IPS-11a (cell line): ENCODE data around the gene EML1.

ENCODE experiments used
- H3K4me3 ChIP-seq: one replicate; pipeline ENCODE4 v1.5.1; 2013; ENCODE audit warnings: low read depth, low read length, control low read depth

EML1 gene

GRCh38 chr14:99803106-99803775, 10.0 kb downstream of the EML1 start:
- no peak overlapping the region for H3K4me3 ChIP-seq

GRCh38 chr14:99803803-99804202, 10.6 kb downstream of the EML1 start:
- H3K4me3 ChIP-seq = no peak overlapping the region

GRCh38 chr14:99805757-99806439, 12.7 kb downstream of the EML1 start:
- no peak overlapping the region for H3K4me3 ChIP-seq

GRCh38 chr14:99806836-99807235, 13.6 kb downstream of the EML1 start:
- H3K4me3 ChIP-seq = no peak overlapping the region

GRCh38 chr14:99807413-99808153, 14.4 kb downstream of the EML1 start:
- H3K4me3 ChIP-seq = no peak overlapping the region

- H3K4me3 ChIP-seq = no peak overlapping the region
Observed at GRCh38 chr14:99808154-99808505, 14.9 kb downstream of the EML1 start.

- H3K4me3 ChIP-seq = no peak overlapping the region
Observed at GRCh38 chr14:99808515-99808914, 15.3 kb downstream of the EML1 start.

- no peak overlapping the region for H3K4me3 ChIP-seq
Observed at GRCh38 chr14:99809360-99809759, 16.1 kb downstream of the EML1 start.

- H3K4me3 ChIP-seq = no peak overlapping the region
Observed at GRCh38 chr14:99809859-99810558, 16.8 kb downstream of the EML1 start.

- no peak overlapping the region for H3K4me3 ChIP-seq
Observed at GRCh38 chr14:99810559-99810874, 17.3 kb downstream of the EML1 start.

- H3K4me3 ChIP-seq = no peak overlapping the region
Observed at GRCh38 chr14:99812096-99812750, 19.0 kb downstream of the EML1 start.

- H3K4me3 ChIP-seq = no peak overlapping the region
Observed at GRCh38 chr14:99812892-99813291, 19.7 kb downstream of the EML1 start.

GRCh38 chr14:99815696-99816095, 22.5 kb downstream of the EML1 start:
- no peak overlapping the region for H3K4me3 ChIP-seq

GRCh38 chr14:99816217-99816616, 23.0 kb downstream of the EML1 start:
- no peak overlapping the region for H3K4me3 ChIP-seq

- no peak overlapping the region for H3K4me3 ChIP-seq
Observed at GRCh38 chr14:99816642-99817041, 23.4 kb downstream of the EML1 start.

- no peak overlapping the region for H3K4me3 ChIP-seq
Observed at GRCh38 chr14:99817331-99817730, 24.1 kb downstream of the EML1 start.

GRCh38 chr14:99818503-99819036, 25.4 kb downstream of the EML1 start:
- H3K4me3 ChIP-seq = no peak overlapping the region

- no peak overlapping the region for H3K4me3 ChIP-seq
Observed at GRCh38 chr14:99819514-99819913, 26.3 kb downstream of the EML1 start.

GRCh38 chr14:99820702-99821331, 27.6 kb downstream of the EML1 start:
- H3K4me3 ChIP-seq = no peak overlapping the region
